Measurements from ENCODE around the gene MAU2.

DNA sequence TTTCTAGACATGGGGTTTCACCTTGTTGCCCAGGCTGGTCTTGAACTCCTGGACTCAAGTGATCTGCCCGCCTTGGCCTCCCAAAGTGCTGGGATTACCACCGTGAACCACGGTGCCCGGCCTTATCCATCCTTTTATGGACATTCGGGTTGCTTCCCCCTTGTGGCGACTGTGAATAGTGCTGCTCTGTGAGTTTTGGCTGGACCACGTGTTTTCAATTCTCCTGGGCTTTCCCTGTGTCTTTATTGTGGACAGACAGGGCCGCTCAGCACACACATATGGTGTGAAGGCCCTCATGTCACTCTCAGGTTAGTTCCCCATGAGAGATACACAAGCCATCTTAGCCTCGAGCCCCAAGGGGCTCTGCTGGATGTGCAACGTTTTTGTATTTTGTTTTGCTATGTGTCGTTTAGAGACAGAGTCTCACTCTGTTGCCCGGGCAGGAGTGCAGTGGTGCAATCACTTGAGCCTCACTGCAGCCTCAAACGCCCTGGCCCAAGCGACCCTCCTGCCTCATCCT, 40.5 kb downstream of the MAU2 start:
- TF ChIP-seq, protein P1, sequence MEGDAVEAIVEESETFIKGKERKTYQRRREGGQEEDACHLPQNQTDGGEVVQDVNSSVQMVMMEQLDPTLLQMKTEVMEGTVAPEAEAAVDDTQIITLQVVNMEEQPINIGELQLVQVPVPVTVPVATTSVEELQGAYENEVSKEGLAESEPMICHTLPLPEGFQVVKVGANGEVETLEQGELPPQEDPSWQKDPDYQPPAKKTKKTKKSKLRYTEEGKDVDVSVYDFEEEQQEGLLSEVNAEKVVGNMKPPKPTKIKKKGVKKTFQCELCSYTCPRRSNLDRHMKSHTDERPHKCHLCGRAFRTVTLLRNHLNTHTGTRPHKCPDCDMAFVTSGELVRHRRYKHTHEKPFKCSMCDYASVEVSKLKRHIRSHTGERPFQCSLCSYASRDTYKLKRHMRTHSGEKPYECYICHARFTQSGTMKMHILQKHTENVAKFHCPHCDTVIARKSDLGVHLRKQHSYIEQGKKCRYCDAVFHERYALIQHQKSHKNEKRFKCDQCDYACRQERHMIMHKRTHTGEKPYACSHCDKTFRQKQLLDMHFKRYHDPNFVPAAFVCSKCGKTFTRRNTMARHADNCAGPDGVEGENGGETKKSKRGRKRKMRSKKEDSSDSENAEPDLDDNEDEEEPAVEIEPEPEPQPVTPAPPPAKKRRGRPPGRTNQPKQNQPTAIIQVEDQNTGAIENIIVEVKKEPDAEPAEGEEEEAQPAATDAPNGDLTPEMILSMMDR (conservative IDR thresholded peaks at IDR 0.05 in 1 of 2, IDR thresholded peaks at IDR 0.05 in 1 of 2; ENCODE audit: low read depth in 1 of 2, low read length in 2 of 2): peak; percentile 79 to 86
- TF ChIP-seq EZH2 (IDR thresholded peaks at IDR 0.05; ENCODE audit: low read length, missing control alignments): no peak
